Endothelial cell of umbilical vein (primary cell): ENCODE measurements around the gene MSN. TPM values are rescaled to one million over a fixed set of nuclear protein-coding genes. Genes with fewer than 3 reads are reported as not detected.

Experiments
- BruUV-seq: library from RNA; stranded (reverse); fragments of 400-500 nt; replicated peaks from 2 replicates; lab custom pipeline; 2021; lab: Mats Ljungman, UMichigan
- CTCF ChIA-PET: fragments of 300-600, 350-600 bp; sonication (Branson Sonifier 250); formaldehyde crosslinking; loops from one replicate; lab custom pipeline; 2021; ENCODE audit warnings: antibody characterized with exemption, inconsistent platforms; lab: Charles Lee
- POLR2A ChIA-PET: fragments of 300-600, 350-600 bp; sonication (Branson Sonifier 250); formaldehyde crosslinking; loops from one replicate; lab custom pipeline; 2021; ENCODE audit warnings: antibody characterized with exemption, inconsistent platforms; lab: Charles Lee
- DNase-seq: peaks from one replicate; pipeline ENCODE4 v3.0.0-alpha.2; 2011; ENCODE audit warnings: low read depth, low spot score
- FAIRE-seq: peaks from 2 replicates; lab custom pipeline; 2011; peaks lifted over from hg19 to GRCh38; lab: Jason Lieb, UNC
- H2AFZ ChIP-seq: 2 replicates; pipeline ENCODE4 v1.6.0; 2012; ENCODE audit warnings: low read depth, low read length, control low read depth, inconsistent platforms
- H3K27ac ChIP-seq: 2 replicates; pipeline ENCODE4 v1.5.1; 2011; ENCODE audit warnings: low read depth, mild to moderate bottlenecking, control low read depth, low read length, moderate library complexity; ENCODE audit not compliant: insufficient read depth
- H3K27me3 ChIP-seq, 2 experiments: 2 replicates each; pipeline versions ENCODE4 v1.6.0 to v1.6.1; 2011; ENCODE audit warnings: low read length in 2 of 2, mixed read lengths in 1 of 2; ENCODE audit not compliant: control insufficient read depth in 2 of 2, insufficient read depth in 2 of 2
- H3K36me3 ChIP-seq, 2 experiments: 2 replicates in 1 of 2; 3 replicates in 1 of 2; pipeline ENCODE4 v1.5.1; 2011; ENCODE audit warnings: low read length in 2 of 2, mild to moderate bottlenecking in 1 of 2, moderate library complexity in 1 of 2; ENCODE audit not compliant: control insufficient read depth in 2 of 2, insufficient read depth in 2 of 2; ENCODE audit errors: extremely low read depth in 1 of 2
- H3K4me1 ChIP-seq: 3 replicates; pipeline ENCODE4 v1.5.1; 2011; ENCODE audit warnings: mild to moderate bottlenecking, low read length; ENCODE audit not compliant: control insufficient read depth, insufficient read depth; ENCODE audit errors: extremely low read depth
- H3K4me2 ChIP-seq: 2 replicates; pipeline ENCODE4 v1.6.1; 2011; ENCODE audit warnings: low read length, control low read depth, mixed read lengths; ENCODE audit not compliant: insufficient read depth
- H3K4me3 ChIP-seq, 3 experiments: fragments of 200-600 bp in 1 of 3; sonication (generic), shearing (Covaris generic) in 1 of 3; replicated peaks in 1 of 3; 2 replicates each; pipeline ENCODE4 v1.5.1; 2011 to 2016; ENCODE audit warnings: control low read depth in 3 of 3, low read length in 3 of 3, mild to moderate bottlenecking in 2 of 3, inconsistent platforms in 1 of 3, low read depth in 1 of 3, moderate library complexity in 1 of 3; ENCODE audit not compliant: insufficient read depth in 1 of 3
- H3K79me2 ChIP-seq: 2 replicates; pipeline ENCODE4 v1.6.0; 2012; ENCODE audit warnings: low read length, inconsistent platforms; ENCODE audit not compliant: control insufficient read depth, insufficient read depth
- H3K9ac ChIP-seq: replicated peaks from 2 replicates; pipeline ENCODE3; 2011; ENCODE audit warnings: low read length, control low read depth; ENCODE audit not compliant: insufficient read depth; ENCODE audit errors: extremely low read depth
- H3K9me1 ChIP-seq: replicated peaks from 3 replicates; pipeline ENCODE4 v1.6.0; 2011; ENCODE audit warnings: mild to moderate bottlenecking, low read length; ENCODE audit not compliant: control insufficient read depth, insufficient read depth; ENCODE audit errors: extremely low read depth
- H3K9me3 ChIP-seq: replicated peaks from 2 replicates; pipeline ENCODE4 v1.5.1; 2012; ENCODE audit warnings: low read length, inconsistent platforms; ENCODE audit not compliant: control insufficient read depth, insufficient read depth
- H4K20me1 ChIP-seq: replicated peaks from 2 replicates; pipeline ENCODE3; 2011; ENCODE audit warnings: mild to moderate bottlenecking, low read length; ENCODE audit not compliant: control insufficient read depth, insufficient read depth; ENCODE audit errors: extremely low read depth
- EZH2 ChIP-seq: IDR thresholded peaks from 2 replicates; pipeline ENCODE4 v1.6.1; 2012; ENCODE audit warnings: borderline replicate concordance, low read depth, mild to moderate bottlenecking, moderate library complexity, low read length, inconsistent platforms; ENCODE audit not compliant: severe bottlenecking
- FOS ChIP-seq: IDR thresholded peaks from 2 replicates; pipeline ENCODE4 v1.6.1; 2011; ENCODE audit warnings: mild to moderate bottlenecking, low read length, moderate library complexity, borderline replicate concordance; ENCODE audit not compliant: insufficient read depth
- GATA2 ChIP-seq: IDR thresholded peaks from 2 replicates; pipeline ENCODE4 v1.7.0; 2011; ENCODE audit warnings: low read depth, mild to moderate bottlenecking, moderate library complexity, mixed read lengths, low read length; ENCODE audit not compliant: insufficient read length, insufficient read depth
- JUN ChIP-seq: IDR thresholded peaks from 2 replicates; pipeline ENCODE4 v1.6.1; 2011; ENCODE audit warnings: borderline replicate concordance, low read depth; ENCODE audit not compliant: insufficient read length, insufficient read depth
- MAX ChIP-seq: IDR thresholded peaks from 2 replicates; pipeline ENCODE4 v1.6.1; 2011; ENCODE audit not compliant: insufficient read depth, insufficient read length
- MYC ChIP-seq: IDR thresholded peaks from one replicate; pipeline ENCODE4 v1.6.1; 2011; ENCODE audit warnings: mild to moderate bottlenecking, low read depth, low read length
- POLR2A ChIP-seq: IDR thresholded peaks from 2 replicates; pipeline ENCODE4 v1.6.1; 2012; ENCODE audit warnings: low read depth, mild to moderate bottlenecking, control low read depth, low read length
- POLR2AphosphoS5 ChIP-seq: IDR thresholded peaks from 2 replicates; pipeline ENCODE4 v1.6.1; 2012; ENCODE audit warnings: low read depth, mild to moderate bottlenecking, control low read depth, low read length, moderate library complexity; ENCODE audit not compliant: insufficient read depth
- dilution Hi-C: fragments of 300-500 bp; cut with MboI; formaldehyde crosslinking; loops from one replicate; pipeline ENCODE4 v1.15.0; 2019; ENCODE audit warnings: low sequenced_read_pairs; ENCODE audit not compliant: extremely low pct_ligation_motif_present
- intact Hi-C: fragments of 100-400 bp; cut with micrococcal nuclease; formaldehyde crosslinking; loops from one replicate; pipeline ENCODE4 v1.10.0; 2022
- polyA plus RNA-seq, 4 experiments: library from polyadenylated mRNA; depleted of rRNA in 3 of 4; stranded (reverse) in 3 of 4; unstranded in 1 of 4; fragments of >200 nt; gene quantifications; 2 replicates each; pipeline versions ENCODE4 v1.2.1 to v1.2.3, GENCODE V29; 2011 to 2012; ENCODE audit warnings: missing spikeins in 1 of 4
- total RNA-seq: library from RNA; stranded (reverse); gene quantifications from 2 replicates; pipeline ENCODE4 v1.2.3, GENCODE V29; 2021
- TF ChIP-seq, protein P1 (sequence below), 2 donors: IDR thresholded peaks; 1 replicate in 1 of 2; 2 replicates in 1 of 2; pipeline ENCODE4 v1.5.1; 2011; ENCODE audit warnings: low read length in 2 of 2, mild to moderate bottlenecking in 2 of 2, moderate library complexity in 2 of 2, control low read depth in 1 of 2, inconsistent platforms in 1 of 2, low read depth in 1 of 2; ENCODE audit not compliant: insufficient read depth in 1 of 2; ENCODE audit errors: extremely low read depth in 1 of 2

MSN gene
- total and polyA plus RNA-seq, 2 donors (not counting 3 experiments of a cell fraction or from before 2014, with no cell fraction given), result 528 to 635 TPM

- Histone ChIP-seq H3K27ac (peak overlapping the region; percentile 53), H4K20me1 (peaks cover 4% of the 10 kb centered on the region), H3K36me3 (peaks cover 0 to 6% of the 10 kb centered on the region in 2 experiments), H3K27me3 (no peaks in the 10 kb centered on the region), H2AFZ (no peak overlapping the region), H3K4me2 (peak overlapping the region; percentile 86), H3K4me3 (peak overlapping the region in 1 of 3 experiments; percentile 57), H3K79me2 (peaks cover 92% of the 10 kb centered on the region), H3K4me1 (peaks cover 58% of the 10 kb centered on the region), H3K9me1 (no peaks in the 10 kb centered on the region), H3K9me3 (no peaks in the 10 kb centered on the region), H3K9ac (peak overlapping the region; percentile 54)
- FAIRE-seq, result no peak
- intact Hi-C loops, result no loop called here
- ChIA-PET POLR2A (interaction anchor here (0.6 kb wide), 2 partner anchors 13 to 57 kb away, joined by 3 read pairs; no protein-coding TSS in a partner anchor), CTCF (interaction anchor here (1.1 to 1.2 kb wide), 2 partner anchors 32 to 71 kb away, joined by 3 to 6 read pairs; no protein-coding TSS in a partner anchor)
- no peak for DNase-seq
- BruUV-seq, result no TSS peak
- dilution Hi-C loops, result no loop called here
- TF ChIP-seq MYC (no peak), POLR2AphosphoS5 (peak; percentile 6), JUN (no peak)
These were observed 4.5 kb downstream of the MSN start for GRCh38 chrX:65671966-65672365.

DNA sequence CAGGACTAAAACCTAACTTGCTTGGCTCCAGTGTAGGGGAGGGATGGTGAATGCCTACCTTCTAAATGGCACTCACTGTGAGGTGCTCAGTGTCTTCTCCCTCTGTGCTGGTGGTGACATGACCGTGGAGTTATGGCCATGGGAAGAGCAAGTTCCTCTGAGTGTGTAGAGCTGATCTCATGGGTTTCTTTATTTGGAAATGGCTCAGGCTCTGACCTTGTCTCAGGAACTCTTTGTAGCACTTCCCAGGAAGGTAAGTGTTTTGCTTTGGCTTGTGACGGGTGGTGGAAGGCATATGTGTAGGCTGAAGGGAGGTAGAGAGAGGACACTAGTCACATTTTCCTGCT, 6.4 kb downstream of the MSN start:
- no peaks in the 10 kb centered on the region for H3K27me3 ChIP-seq
- no peak overlapping the region for H2AFZ ChIP-seq
- DNase-seq (no peak), FAIRE-seq (peak; percentile 72)
- peak overlapping the region; percentile 47 for H3K9ac ChIP-seq
- POLR2A ChIA-PET, result interaction anchor here (0.7 to 1.5 kb wide), 3 partner anchors 28 to 72 kb away, joined by 3 to 8 read pairs (median 4); no protein-coding TSS in a partner anchor
- H3K9me3 ChIP-seq, result no peaks in the 10 kb centered on the region
- H4K20me1 ChIP-seq, result peaks cover 4% of the 10 kb centered on the region
- H3K36me3 ChIP-seq, result peaks cover 0 to 6% of the 10 kb centered on the region in 2 experiments
- H3K4me3 ChIP-seq, result peak overlapping the region in 1 of 3 experiments; percentile 38
- BruUV-seq, result no TSS peak
- CTCF ChIA-PET, result interaction anchor here (0.9 to 2.8 kb wide), 5 partner anchors 21 to 78 kb away, joined by 3 to 16 read pairs (median 3); no protein-coding TSS in a partner anchor
- dilution Hi-C loops, result no loop called here
- H3K79me2 ChIP-seq, result peaks cover 91% of the 10 kb centered on the region
- H3K27ac ChIP-seq, result peak overlapping the region; percentile 74
- peak overlapping the region; percentile 86 for H3K4me2 ChIP-seq
- intact Hi-C loops, result no loop called here
- peaks cover 76% of the 10 kb centered on the region for H3K4me1 ChIP-seq
- H3K9me1 ChIP-seq, result no peaks in the 10 kb centered on the region
- TF ChIP-seq JUN (no peak), POLR2AphosphoS5 (no peak), MYC (no peak), MAX (no peak), EZH2 (no peak), POLR2A (no peak), FOS (no peak), GATA2 (no peak)
- TF ChIP-seq, protein P1, sequence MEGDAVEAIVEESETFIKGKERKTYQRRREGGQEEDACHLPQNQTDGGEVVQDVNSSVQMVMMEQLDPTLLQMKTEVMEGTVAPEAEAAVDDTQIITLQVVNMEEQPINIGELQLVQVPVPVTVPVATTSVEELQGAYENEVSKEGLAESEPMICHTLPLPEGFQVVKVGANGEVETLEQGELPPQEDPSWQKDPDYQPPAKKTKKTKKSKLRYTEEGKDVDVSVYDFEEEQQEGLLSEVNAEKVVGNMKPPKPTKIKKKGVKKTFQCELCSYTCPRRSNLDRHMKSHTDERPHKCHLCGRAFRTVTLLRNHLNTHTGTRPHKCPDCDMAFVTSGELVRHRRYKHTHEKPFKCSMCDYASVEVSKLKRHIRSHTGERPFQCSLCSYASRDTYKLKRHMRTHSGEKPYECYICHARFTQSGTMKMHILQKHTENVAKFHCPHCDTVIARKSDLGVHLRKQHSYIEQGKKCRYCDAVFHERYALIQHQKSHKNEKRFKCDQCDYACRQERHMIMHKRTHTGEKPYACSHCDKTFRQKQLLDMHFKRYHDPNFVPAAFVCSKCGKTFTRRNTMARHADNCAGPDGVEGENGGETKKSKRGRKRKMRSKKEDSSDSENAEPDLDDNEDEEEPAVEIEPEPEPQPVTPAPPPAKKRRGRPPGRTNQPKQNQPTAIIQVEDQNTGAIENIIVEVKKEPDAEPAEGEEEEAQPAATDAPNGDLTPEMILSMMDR (IDR thresholded peaks at IDR 0.05; ENCODE audit: extremely low read depth in 1 of 2, insufficient read depth in 1 of 2, low read depth in 1 of 2, low read length in 2 of 2), result no peak
